Naive thymus-derived CD4-positive, alpha-beta T cell (primary cell): Measurements from ENCODE around the gene ZNF771. TPM values are rescaled to one million over a fixed set of nuclear protein-coding genes. Genes with fewer than 3 reads are reported as not detected.
A peak's percentile ranks its signal among the peaks of the same experiment; 100 is the strongest.

Experiments used
- ATAC-seq: fragments of 150-1000 bp; cut with Tn5 transposase; 2 replicates; pipeline ENCODE4 v1.10.0; 2021; ENCODE audit warnings: mild to moderate bottlenecking, moderate library complexity
- CTCF ChIA-PET: fragments of 350-600 bp; sonication (Branson Sonifier 250); formaldehyde crosslinking; loops from one replicate; lab custom pipeline; 2021; ENCODE audit warnings: antibody characterized with exemption; lab: Charles Lee
- POLR2A ChIA-PET: fragments of 350-600 bp; sonication (Branson Sonifier 250); formaldehyde crosslinking; loops from one replicate; lab custom pipeline; 2021; ENCODE audit warnings: antibody characterized with exemption, inconsistent platforms; lab: Charles Lee
- DNase-seq, 9 donors: peaks; one replicate each; pipeline versions ENCODE4 v3.0.0 to v3.0.0-alpha.2; 2020 to 2022; ENCODE audit warnings: mixed read lengths in 1 of 9
- H3K27ac ChIP-seq: one replicate; pipeline ENCODE4 v1.7.0; 2013; ENCODE audit warnings: mild to moderate bottlenecking, low read depth, low read length, moderate library complexity
- H3K27me3 ChIP-seq, 2 donors: one replicate each; pipeline ENCODE4 v1.7.0; 2013; ENCODE audit warnings: low read length in 2 of 2, mild to moderate bottlenecking in 2 of 2, moderate library complexity in 2 of 2; ENCODE audit not compliant: control insufficient read depth in 2 of 2, insufficient read depth in 2 of 2
- H3K36me3 ChIP-seq, 3 experiments: 1 replicate in 2 of 3; 2 replicates in 1 of 3; pipeline ENCODE4 v1.7.0; 2013; ENCODE audit warnings: low read length in 3 of 3, mild to moderate bottlenecking in 3 of 3, moderate library complexity in 1 of 3; ENCODE audit not compliant: insufficient read depth in 3 of 3, control insufficient read depth in 2 of 3
- H3K4me1 ChIP-seq, 2 donors: one replicate each; pipeline ENCODE4 v1.7.0; 2013; ENCODE audit warnings: low read length in 2 of 2, mild to moderate bottlenecking in 2 of 2, moderate library complexity in 1 of 2; ENCODE audit not compliant: control insufficient read depth in 2 of 2, insufficient read depth in 2 of 2
- H3K4me3 ChIP-seq: 2 replicates; pipeline ENCODE4 v1.7.0; 2013; ENCODE audit warnings: mild to moderate bottlenecking, low read length
- H3K9me3 ChIP-seq, 3 experiments: 1 replicate in 2 of 3; 2 replicates in 1 of 3; pipeline ENCODE4 v1.7.0; 2013; ENCODE audit warnings: low read length in 3 of 3; ENCODE audit not compliant: control insufficient read depth in 2 of 3
- H3K27ac Mint-ChIP-seq, 9 donors: one replicate each; pipeline ENCODE4 v1.8.0; 2020 to 2022; ENCODE audit warnings: mixed read lengths in 9 of 9, mild to moderate bottlenecking in 8 of 9, moderate library complexity in 5 of 9, inconsistent platforms in 2 of 9
- H3K27me3 Mint-ChIP-seq, 5 donors: one replicate each; pipeline ENCODE4 v1.8.0; 2021 to 2022; ENCODE audit warnings: mixed read lengths in 5 of 5, mild to moderate bottlenecking in 1 of 5
- H3K36me3 Mint-ChIP-seq, 5 donors: one replicate each; pipeline ENCODE4 v1.8.0; 2020 to 2022; ENCODE audit warnings: mixed read lengths in 5 of 5, mild to moderate bottlenecking in 3 of 5, inconsistent platforms in 1 of 5
- H3K4me1 Mint-ChIP-seq, 7 donors: one replicate each; pipeline ENCODE4 v1.8.0; 2020 to 2022; ENCODE audit warnings: mixed read lengths in 7 of 7, mild to moderate bottlenecking in 3 of 7, inconsistent platforms in 1 of 7
- H3K4me3 Mint-ChIP-seq, 10 donors: one replicate each; pipeline ENCODE4 v1.8.0; 2020 to 2022; ENCODE audit warnings: mild to moderate bottlenecking in 10 of 10, mixed read lengths in 10 of 10, moderate library complexity in 6 of 10, inconsistent platforms in 2 of 10
- H3K9me3 Mint-ChIP-seq, 11 donors: one replicate each; pipeline ENCODE4 v1.8.0; 2020 to 2022; ENCODE audit warnings: mixed read lengths in 11 of 11, mild to moderate bottlenecking in 4 of 11, inconsistent platforms in 1 of 11, moderate library complexity in 1 of 11
- intact Hi-C, 2 donors: fragments of 100-400 bp; cut with micrococcal nuclease; formaldehyde crosslinking; loops; one replicate each; pipeline ENCODE4 v1.15.1; 2023
- polyA plus RNA-seq, 2 donors: library from polyadenylated mRNA; unstranded; fragments of 300-500 nt; fragmentation: Illumina TruSeq; gene quantifications; one replicate each; pipeline ENCODE4 v1.2.3, GENCODE V29; 2021
- total RNA-seq, 6 experiments: library from RNA in 5 of 6; stranded (reverse) in 5 of 6; gene quantifications; 1 replicate in 5 of 6; 2 replicates in 1 of 6; pipeline ENCODE4 v1.2.3 and lab custom pipeline; 2021 to 2026

Gene ZNF771
- total and polyA plus RNA-seq, 7 experiments from 2014 or later = 1.2 to 9.4 (median 4.5) TPM

DNA sequence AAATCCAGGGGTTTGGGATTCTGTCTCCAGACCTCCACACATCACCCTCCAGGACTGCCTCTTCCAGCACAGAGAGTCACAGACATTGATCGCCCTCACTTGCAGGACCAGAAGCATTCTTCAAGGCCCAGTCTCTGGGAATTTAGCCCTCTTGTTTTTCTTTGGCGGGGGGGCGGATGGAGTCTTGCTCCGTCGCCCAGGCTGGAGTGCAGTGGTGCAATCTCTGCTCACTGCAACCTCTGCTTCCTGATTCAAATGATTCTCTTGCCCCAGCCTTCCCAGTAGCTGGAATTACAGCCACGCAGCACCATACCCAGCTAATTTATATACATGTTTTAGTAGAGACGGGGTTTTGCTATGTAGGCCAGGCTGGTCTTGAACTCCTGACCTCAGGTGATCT is 56.7 kb downstream of the ZNF771 start:
- no peak for DNase-seq
- Histone ChIP-seq H3K36me3 (no peaks in the 10 kb centered on the region), H3K9me3 (no peaks in the 10 kb centered on the region), H3K4me3 (no peak overlapping the region), H3K4me1 (peaks cover 6 to 20% of the 10 kb centered on the region in 2 donors), H3K27ac (no peak overlapping the region), H3K27me3 (no peaks in the 10 kb centered on the region)
- Mint-ChIP-seq H3K4me3 (no peak overlapping the region), H3K4me1 (peaks cover 20 to 48% (median 36%) of the 10 kb centered on the region in 7 donors), H3K27me3 (no peaks in the 10 kb centered on the region), H3K27ac (peak overlapping the region in 4 of 9 donors; percentile 17 to 81 (median 58)), H3K36me3 (peaks cover 0 to 4% (median 0%) of the 10 kb centered on the region in 5 donors), H3K9me3 (no peaks in the 10 kb centered on the region)
- ATAC-seq = no peak
- ChIA-PET CTCF (interaction anchor here (0.6 kb wide), 2 partner anchors 22 to 103 kb away, joined by 3 to 4 read pairs; no protein-coding TSS in a partner anchor), POLR2A (interaction anchor here (0.8 to 0.9 kb wide), 2 partner anchors 9 to 19 kb away, joined by 3 to 7 read pairs; partner anchors contain the start of gene ITGAL)
- intact Hi-C loops = no loop called here

Other genes starting within 250 kb of the ZNF771 start
- gene CORO1A, start 224.0 kb upstream of the ZNF771 start, total RNA-seq = 1,000 to 10,000 TPM in 1 of 5 experiments, 100 to 1,000 TPM in 4; 609 to 1,666 (median 826) TPM
- gene CORO1A, start 224.0 kb upstream of the ZNF771 start, polyA plus RNA-seq = 1,000 to 10,000 TPM; 1,289 to 1,601 TPM
- 100 to 1,000 TPM in 1 of 5 experiments, 10 to 100 TPM in 4; 51.3 to 173 (median 69.8) TPM for gene BOLA2B, start 213.9 kb upstream of the ZNF771 start, total RNA-seq
- gene BOLA2B, start 213.9 kb upstream of the ZNF771 start, polyA plus RNA-seq = 100 to 1,000 TPM; 168 to 205 TPM
- gene SLX1A, start 213.7 kb upstream of the ZNF771 start, total RNA-seq = 10 to 100 TPM; 41.8 to 84.5 (median 49.5) TPM
- 10 to 100 TPM; 36.4 to 40.0 TPM for gene SLX1A, start 213.7 kb upstream of the ZNF771 start, polyA plus RNA-seq
- gene SULT1A3, start 208.4 kb upstream of the ZNF771 start, total RNA-seq = 10 to 100 TPM; 25.3 to 34.8 (median 32.8) TPM
- 1 to 10 TPM in 1 of 2 donors, under 1 TPM in 1; 0.51 to 1.1 TPM for gene SULT1A3, start 208.4 kb upstream of the ZNF771 start, polyA plus RNA-seq
- 10 to 100 TPM; 13.3 to 33.3 (median 14.4) TPM for gene NPIPB13, start 159.1 kb upstream of the ZNF771 start, total RNA-seq
- gene NPIPB13, start 159.1 kb upstream of the ZNF771 start, polyA plus RNA-seq = 1 to 10 TPM in 1 of 2 donors, under 1 TPM in 1; 0.85 to 2.6 TPM
- 10 to 100 TPM; 37.5 to 77.0 (median 64.6) TPM for gene CD2BP2, start 52.3 kb upstream of the ZNF771 start, total RNA-seq
- gene CD2BP2, start 52.3 kb upstream of the ZNF771 start, polyA plus RNA-seq = 10 to 100 TPM; 18.7 to 24.4 TPM
- 10 to 100 TPM; 23.2 to 70.0 (median 45.2) TPM for gene TBC1D10B, start 37.1 kb upstream of the ZNF771 start, total RNA-seq
- 10 to 100 TPM in 1 of 2 donors, 1 to 10 TPM in 1; 7.6 to 13.6 TPM for gene TBC1D10B, start 37.1 kb upstream of the ZNF771 start, polyA plus RNA-seq
- 1 to 10 TPM in 2 of 5 experiments, under 1 TPM in 1, not detected in 2; 0.87 to 2.0 (median 1.6) TPM for gene MYL11, start 32.8 kb upstream of the ZNF771 start, total RNA-seq
- not detected for gene MYL11, start 32.8 kb upstream of the ZNF771 start, polyA plus RNA-seq
- 100 to 1,000 TPM; 176 to 355 (median 183) TPM for gene SEPTIN1, start 25.0 kb upstream of the ZNF771 start, total RNA-seq
- gene SEPTIN1, start 25.0 kb upstream of the ZNF771 start, polyA plus RNA-seq = 100 to 1,000 TPM; 221 to 257 TPM
- 10 to 100 TPM in 3 of 5 experiments, 1 to 10 TPM in 2; 6.0 to 16.0 (median 15.6) TPM for gene ZNF48, start 12.2 kb upstream of the ZNF771 start, total RNA-seq
- 10 to 100 TPM in 1 of 2 donors, 1 to 10 TPM in 1; 6.0 to 10.9 TPM for gene ZNF48, start 12.2 kb upstream of the ZNF771 start, polyA plus RNA-seq
- 10 to 100 TPM; 11.6 to 74.1 (median 13.8) TPM for gene DCTPP1, start 22.4 kb downstream of the ZNF771 start, total RNA-seq
- 10 to 100 TPM; 75.0 to 81.1 TPM for gene DCTPP1, start 22.4 kb downstream of the ZNF771 start, polyA plus RNA-seq
- gene SEPHS2, start 38.3 kb downstream of the ZNF771 start, total RNA-seq = 10 to 100 TPM; 20.9 to 69.6 (median 47.1) TPM
- gene SEPHS2, start 38.3 kb downstream of the ZNF771 start, polyA plus RNA-seq = 10 to 100 TPM; 61.2 to 83.9 TPM
- gene ITGAL, start 65.1 kb downstream of the ZNF771 start, total RNA-seq = 100 to 1,000 TPM; 258 to 629 (median 436) TPM
- 100 to 1,000 TPM; 110 to 135 TPM for gene ITGAL, start 65.1 kb downstream of the ZNF771 start, polyA plus RNA-seq
- 1 to 10 TPM; 6.0 to 8.5 (median 7.3) TPM for gene ZNF768, start 119.0 kb downstream of the ZNF771 start, total RNA-seq
- 1 to 10 TPM; 1.6 to 2.4 TPM for gene ZNF768, start 119.0 kb downstream of the ZNF771 start, polyA plus RNA-seq
- 10 to 100 TPM in 4 of 5 experiments, 1 to 10 TPM in 1; 9.1 to 17.4 (median 13.8) TPM for gene ZNF747, start 127.3 kb downstream of the ZNF771 start, total RNA-seq
- gene ZNF747, start 127.3 kb downstream of the ZNF771 start, polyA plus RNA-seq = 10 to 100 TPM in 1 of 2 donors, 1 to 10 TPM in 1; 8.9 to 11.7 TPM
- gene ZNF764, start 150.8 kb downstream of the ZNF771 start, total RNA-seq = 10 to 100 TPM; 11.9 to 20.9 (median 19.3) TPM
- gene ZNF764, start 150.8 kb downstream of the ZNF771 start, polyA plus RNA-seq = 1 to 10 TPM; 4.5 to 6.8 TPM
- 10 to 100 TPM in 4 of 5 experiments, 1 to 10 TPM in 1; 8.8 to 24.3 (median 16.3) TPM for gene ZNF688, start 164.1 kb downstream of the ZNF771 start, total RNA-seq
- gene ZNF688, start 164.1 kb downstream of the ZNF771 start, polyA plus RNA-seq = 10 to 100 TPM; 29.7 to 33.2 TPM
- gene ZNF785, start 178.1 kb downstream of the ZNF771 start, total RNA-seq = 10 to 100 TPM; 10.2 to 37.1 (median 21.4) TPM
- gene ZNF785, start 178.1 kb downstream of the ZNF771 start, polyA plus RNA-seq = 1 to 10 TPM; 2.6 to 4.4 TPM
- gene ZNF689, start 202.8 kb downstream of the ZNF771 start, total RNA-seq = 10 to 100 TPM in 4 of 5 experiments, 1 to 10 TPM in 1; 6.8 to 14.6 (median 12.4) TPM
- 10 to 100 TPM; 11.5 to 15.6 TPM for gene ZNF689, start 202.8 kb downstream of the ZNF771 start, polyA plus RNA-seq
- gene PRR14, start 243.4 kb downstream of the ZNF771 start, total RNA-seq = 10 to 100 TPM; 57.6 to 91.9 (median 82.5) TPM
- 10 to 100 TPM; 13.3 to 20.9 TPM for gene PRR14, start 243.4 kb downstream of the ZNF771 start, polyA plus RNA-seq